HCT116 (cell line): Measurements from ENCODE around the gene SRPX. TPM values are rescaled to one million over a fixed set of nuclear protein-coding genes. Genes with fewer than 3 reads are reported as not detected.

Experiments used
- ATAC-seq: fragments of 200-7000 bp; cut with Tn5 transposase; 2 replicates; pipeline ENCODE4 v1.9.1; 2020; ENCODE audit warnings: mild to moderate bottlenecking, moderate library complexity
- BruUV-seq: library from RNA; stranded (reverse); fragments of 400-500 nt; replicated peaks from 2 replicates; lab custom pipeline; 2021; lab: Mats Ljungman, UMichigan
- CTCF ChIA-PET: fragments of 300-600 bp; sonication (Branson Sonifier 250); formaldehyde crosslinking; loops from one replicate; lab custom pipeline; 2021; ENCODE audit warnings: antibody characterized with exemption; lab: Charles Lee
- POLR2A ChIA-PET: fragments of 300-600, 350-600 bp; sonication (Branson Sonifier 250); formaldehyde crosslinking; loops from one replicate; lab custom pipeline; 2021; ENCODE audit warnings: antibody characterized with exemption; lab: Charles Lee
- RAD21 ChIA-PET, 2 experiments: fragments of 300-600 bp; sonication (Branson Sonifier 250); formaldehyde crosslinking; loops; one replicate each; lab custom pipeline; 2023; ENCODE audit warnings: low total read pairs in 2 of 2; ENCODE audit not compliant: uncharacterized antibody in 2 of 2, unreplicated experiment in 2 of 2, low non-redundant PET in 1 of 2; lab: Charles Lee
- DNase-seq: peaks from one replicate; pipeline ENCODE4 v3.0.0-alpha.2; 2010; ENCODE audit warnings: low read depth, low spot score
- H2AFZ ChIP-seq: fragments of 200-600 bp; shearing (Covaris generic), sonication (generic); 2 replicates; pipeline ENCODE4 v1.6.1; 2017; ENCODE audit warnings: low read depth, mixed run types, mixed read lengths, antibody characterized with exemption, low read length; ENCODE audit not compliant: poor library complexity, severe bottlenecking
- H3K27ac ChIP-seq: 2 replicates; pipeline ENCODE4 v1.5.1; 2012; ENCODE audit warnings: low read depth, low read length
- H3K27me3 ChIP-seq: fragments of 200-600 bp; sonication (generic); 2 replicates; pipeline ENCODE4 v1.6.1; 2016; ENCODE audit warnings: mixed run types, low read length, mixed read lengths; ENCODE audit not compliant: insufficient read depth
- H3K36me3 ChIP-seq, 2 experiments: fragments of 200-500 bp in 1 of 2; fragments of 200-600 bp in 1 of 2; sonication (Bioruptor generic) in 1 of 2; sonication (generic) in 1 of 2; 2 replicates each; pipeline versions ENCODE4 v1.5.1 to v1.6.1; 2014 to 2016; ENCODE audit warnings: low read length in 2 of 2, inconsistent platforms in 1 of 2, mixed read lengths in 1 of 2, mixed run types in 1 of 2; ENCODE audit not compliant: insufficient read depth in 2 of 2, control insufficient read depth in 1 of 2
- H3K4me1 ChIP-seq, 2 experiments: fragments of 200-600 bp in 1 of 2; sonication (generic) in 1 of 2; 2 replicates each; pipeline versions ENCODE4 v1.5.1 to v1.6.1; 2012 to 2017; ENCODE audit warnings: low read length in 2 of 2, inconsistent platforms in 1 of 2, mild to moderate bottlenecking in 1 of 2, mixed read lengths in 1 of 2, mixed run types in 1 of 2, moderate library complexity in 1 of 2; ENCODE audit not compliant: insufficient read depth in 2 of 2, control insufficient read depth in 1 of 2
- H3K4me2 ChIP-seq: fragments of 200-600 bp; sonication (generic); 2 replicates; pipeline ENCODE4 v1.6.1; 2017; ENCODE audit warnings: mixed run types, low read length, mixed read lengths
- H3K4me3 ChIP-seq, 2 experiments: fragments of 200-600 bp in 1 of 2; sonication (generic) in 1 of 2; replicated peaks in 1 of 2; 2 replicates each; pipeline ENCODE4 v1.5.1; 2011 to 2016; ENCODE audit warnings: low read length in 2 of 2, control low read depth in 1 of 2, low read depth in 1 of 2, mild to moderate bottlenecking in 1 of 2, mixed read lengths in 1 of 2, mixed run types in 1 of 2
- H3K79me2 ChIP-seq: fragments of 200-600 bp; sonication (generic); 2 replicates; pipeline ENCODE4 v1.6.1; 2017; ENCODE audit warnings: mild to moderate bottlenecking, mixed run types, low read length, moderate library complexity, mixed read lengths; ENCODE audit not compliant: insufficient read depth
- H3K9ac ChIP-seq: fragments of 200-600 bp; sonication (generic); 2 replicates; pipeline ENCODE4 v1.6.1; 2016; ENCODE audit warnings: low read length, mixed read lengths
- H3K9me2 ChIP-seq: fragments of 200-600 bp; sonication (generic), shearing (Covaris generic); 2 replicates; pipeline ENCODE4 v1.6.1; 2017; ENCODE audit warnings: mixed run types, mild to moderate bottlenecking, moderate library complexity; ENCODE audit not compliant: insufficient read depth
- H3K9me3 ChIP-seq, 2 experiments: fragments of 200-500 bp in 1 of 2; fragments of 200-600 bp in 1 of 2; sonication (Bioruptor generic) in 1 of 2; sonication (generic) in 1 of 2; 2 replicates each; pipeline ENCODE4 v1.6.1; 2014 to 2017; ENCODE audit warnings: low read length in 2 of 2, mixed read lengths in 2 of 2, inconsistent platforms in 1 of 2, low read depth in 1 of 2, mild to moderate bottlenecking in 1 of 2, mixed run types in 1 of 2, moderate library complexity in 1 of 2; ENCODE audit not compliant: control insufficient read depth in 1 of 2, insufficient read depth in 1 of 2
- H4K20me1 ChIP-seq: fragments of 200-600 bp; sonication (generic), shearing (Covaris generic); 2 replicates; pipeline ENCODE4 v1.6.1; 2017; ENCODE audit warnings: mixed run types, mild to moderate bottlenecking, moderate library complexity; ENCODE audit not compliant: insufficient read depth
- ATF3 ChIP-seq: IDR thresholded peaks from 2 replicates; pipeline ENCODE4 v1.6.1; 2012
- CEBPB ChIP-seq: IDR thresholded peaks from 2 replicates; pipeline ENCODE4 v1.6.1; 2012; ENCODE audit warnings: low read depth
- CTCF ChIP-seq, 3 experiments: fragments of 200-600 bp in 1 of 3; sonication (generic) in 1 of 3; IDR thresholded peaks in 2 of 3; conservative IDR thresholded peaks in 1 of 3; 2 replicates each; pipeline ENCODE4 v1.5.1; 2012 to 2017; ENCODE audit warnings: low read depth in 2 of 3, low read length in 2 of 3, antibody characterized with exemption in 1 of 3, borderline replicate concordance in 1 of 3, control low read depth in 1 of 3, mild to moderate bottlenecking in 1 of 3, mixed read lengths in 1 of 3, mixed run types in 1 of 3, moderate library complexity in 1 of 3; ENCODE audit not compliant: insufficient read depth in 1 of 3
- EGR1 ChIP-seq: IDR thresholded peaks from 2 replicates; pipeline ENCODE4 v1.6.1; 2012; ENCODE audit warnings: low read depth
- EZH2 ChIP-seq: fragments of 200-600 bp; sonication (generic); IDR thresholded peaks from 2 replicates; pipeline ENCODE4 v1.6.1; 2017; ENCODE audit warnings: antibody characterized with exemption, mixed run types
- EZH2phosphoT487 ChIP-seq: fragments of 200-600 bp; IDR thresholded peaks from 2 replicates; pipeline ENCODE4 v1.6.1; 2018; ENCODE audit warnings: antibody characterized with exemption, borderline replicate concordance
- POLR2A ChIP-seq: IDR thresholded peaks from 2 replicates; pipeline ENCODE4 v1.7.0; 2011; ENCODE audit warnings: borderline replicate concordance; ENCODE audit not compliant: insufficient read depth, insufficient read length; ENCODE audit errors: extremely low read depth
- RAD21 ChIP-seq: IDR thresholded peaks from 2 replicates; pipeline ENCODE4 v1.6.1; 2012; ENCODE audit warnings: low read depth, mild to moderate bottlenecking
- SP1 ChIP-seq: IDR thresholded peaks from 2 replicates; pipeline ENCODE4 v1.6.1; 2012; ENCODE audit warnings: low read depth
- SRF ChIP-seq: IDR thresholded peaks from 2 replicates; pipeline ENCODE4 v1.6.1; 2012; ENCODE audit warnings: low read depth
- TCF7L2 ChIP-seq: IDR thresholded peaks from 2 replicates; pipeline ENCODE4 v1.7.0; 2011; ENCODE audit warnings: borderline replicate concordance, inconsistent platforms; ENCODE audit not compliant: insufficient read depth, insufficient read length; ENCODE audit errors: extremely low read depth
- ZBTB33 ChIP-seq: IDR thresholded peaks from 2 replicates; pipeline ENCODE4 v1.6.1; 2011; ENCODE audit warnings: mild to moderate bottlenecking, low read length, moderate library complexity; ENCODE audit not compliant: insufficient replicate concordance; ENCODE audit errors: extremely low read depth
- ZFX ChIP-seq: fragments of 450-650 bp; IDR thresholded peaks from 2 replicates; pipeline ENCODE4 v1.6.1; 2017
- intact Hi-C: fragments of 100-400 bp; cut with micrococcal nuclease; formaldehyde crosslinking; loops from 2 replicates; pipeline ENCODE4 v1.10.0; 2022
- total RNA-seq: library from RNA; stranded (reverse); gene quantifications from one replicate; pipeline ENCODE4 v1.2.1, GENCODE V29; 2021; ENCODE audit not compliant: unreplicated experiment

SRPX gene
- total RNA-seq, 1 experiment from 2014 or later = 18.2 TPM

- Histone ChIP-seq H3K4me3 (no peak overlapping the region), H3K9ac (no peak overlapping the region), H3K36me3 (no peaks in the 10 kb centered on the region), H3K4me2 (no peak overlapping the region), H3K9me3 (no peaks in the 10 kb centered on the region), H3K79me2 (no peaks in the 10 kb centered on the region), H3K27ac (no peak overlapping the region), H4K20me1 (no peaks in the 10 kb centered on the region), H3K4me1 (no peaks in the 10 kb centered on the region), H3K27me3 (no peaks in the 10 kb centered on the region), H3K9me2 (no peaks in the 10 kb centered on the region), H2AFZ (no peak overlapping the region)
- ChIA-PET RAD21 (no interaction called here), CTCF (no interaction called here), POLR2A (no interaction called here)
- no peak for DNase-seq
- ATAC-seq = peak; percentile 57
- TF ChIP-seq CEBPB = no peak
- no peak for TF ChIP-seq TCF7L2
- TF ChIP-seq ZBTB33 = no peak
- no peak for TF ChIP-seq EZH2
- no peak for TF ChIP-seq RAD21
- no peak for TF ChIP-seq CTCF (IDR thresholded peaks at IDR 0.05 in 2 of 3, conservative IDR thresholded peaks at IDR 0.05 in 1 of 3; ENCODE audit: borderline replicate concordance in 1 of 3, insufficient read depth in 1 of 3, low read depth in 2 of 3, low read length in 2 of 3)
- no peak for TF ChIP-seq ATF3
- TF ChIP-seq SRF = no peak
- TF ChIP-seq EZH2phosphoT487 = no peak
- no peak for TF ChIP-seq SP1
- no peak for TF ChIP-seq EGR1
- TF ChIP-seq POLR2A = no peak
- TF ChIP-seq ZFX = no peak
- intact Hi-C loops = no loop called here
- no TSS peak for BruUV-seq
Measured at GRCh38 chrX:38124000-38124399, 96.7 kb downstream of the SRPX start.
